Thymus (tissue), 11 donors: Measurements from ENCODE around the gene MAP1LC3B. TPM values are rescaled to one million over a fixed set of nuclear protein-coding genes. Genes with fewer than 3 reads are reported as not detected.

Source experiments
- DNase-seq, 9 donors: peaks; one replicate each; pipeline ENCODE4 v3.0.0-alpha.2; 2013; ENCODE audit warnings: low spot score in 9 of 9, low read depth in 6 of 9, missing footprints in 1 of 9
- H3K27ac ChIP-seq, 2 donors: one replicate each; pipeline ENCODE4 v1.5.1; 2013; ENCODE audit warnings: control low read depth in 1 of 2, low read depth in 1 of 2, low read length in 1 of 2, mild to moderate bottlenecking in 1 of 2, moderate library complexity in 1 of 2
- H3K27me3 ChIP-seq, 2 donors: one replicate each; pipeline ENCODE4 v1.5.1; 2013; ENCODE audit warnings: low read length in 1 of 2; ENCODE audit not compliant: control insufficient read depth in 2 of 2, insufficient read depth in 1 of 2
- H3K36me3 ChIP-seq, 2 donors: one replicate each; pipeline ENCODE4 v1.5.1; 2013; ENCODE audit warnings: low read length in 1 of 2, mild to moderate bottlenecking in 1 of 2, moderate library complexity in 1 of 2; ENCODE audit not compliant: control insufficient read depth in 2 of 2, insufficient read depth in 2 of 2
- H3K4me1 ChIP-seq, 2 donors: one replicate each; pipeline ENCODE4 v1.5.1; 2013; ENCODE audit warnings: low read length in 2 of 2; ENCODE audit not compliant: control insufficient read depth in 2 of 2, insufficient read depth in 2 of 2
- H3K4me3 ChIP-seq, 2 donors: one replicate each; pipeline ENCODE4 v1.5.1; 2013; ENCODE audit warnings: low read length in 2 of 2, control low read depth in 1 of 2, mild to moderate bottlenecking in 1 of 2
- H3K9me3 ChIP-seq, 2 donors: one replicate each; pipeline ENCODE4 v1.5.1; 2013; ENCODE audit warnings: low read length in 1 of 2, mild to moderate bottlenecking in 1 of 2; ENCODE audit not compliant: control insufficient read depth in 2 of 2, insufficient read depth in 1 of 2
- WGBS: extraction: QIAGEN DNeasy Blood & Tissue Kit; methylation state at CpG from one replicate; pipeline ENCODE4 v1.1.7; 2013; 5-methylcytosine and 5-hydroxymethylcytosine counted together
- polyA plus RNA-seq: library from polyadenylated mRNA; stranded (reverse); fragments of 200-250 nt; gene quantifications from one replicate; pipeline ENCODE4 v1.2.3, GENCODE V29; 2013
- total RNA-seq: library from RNA; stranded (reverse); fragments of 120-200 nt; gene quantifications from one replicate; pipeline ENCODE4 v1.2.4, GENCODE V29; 2013
- donor health status: healthy.

MAP1LC3B gene
- total and polyA plus RNA-seq, 2 donors = 21.7 to 102 TPM

- no peak overlapping the region for H3K27ac ChIP-seq
- WGBS = 97% methylated on average over 13 of the region's 13 CpGs
- H3K4me1 ChIP-seq = no peaks in the 10 kb centered on the region
- DNase-seq = no peak
- H3K4me3 ChIP-seq = no peak overlapping the region
- peaks cover 13 to 27% of the 10 kb centered on the region in 2 donors for H3K36me3 ChIP-seq
- H3K27me3 ChIP-seq = no peaks in the 10 kb centered on the region
- H3K9me3 ChIP-seq = no peaks in the 10 kb centered on the region
Measured at GRCh38 chr16:87409781-87410180, 17.6 kb downstream of the MAP1LC3B start.

- no peaks in the 10 kb centered on the region for H3K27me3 ChIP-seq
- H3K4me3 ChIP-seq = no peak overlapping the region
- H3K27ac ChIP-seq = no peak overlapping the region
- no peaks in the 10 kb centered on the region for H3K4me1 ChIP-seq
- no peaks in the 10 kb centered on the region for H3K9me3 ChIP-seq
- 98% methylated on average over 11 of the region's 11 CpGs for WGBS
- DNase-seq = no peak
- H3K36me3 ChIP-seq = peaks cover 6 to 21% of the 10 kb centered on the region in 2 donors
Measured at GRCh38 chr16:87410530-87410929, 18.4 kb downstream of the MAP1LC3B start.

GRCh38 chr16:87410968-87411367 lies 18.8 kb downstream of the MAP1LC3B start:
- no peaks in the 10 kb centered on the region for H3K27me3 ChIP-seq
- DNase-seq = no peak
- no peaks in the 10 kb centered on the region for H3K4me1 ChIP-seq
- H3K27ac ChIP-seq = no peak overlapping the region
- no peaks in the 10 kb centered on the region for H3K9me3 ChIP-seq
- H3K4me3 ChIP-seq = no peak overlapping the region
- peaks cover 5 to 21% of the 10 kb centered on the region in 2 donors for H3K36me3 ChIP-seq
- WGBS = 96% methylated on average over 14 of the region's 14 CpGs

GRCh38 chr16:87411375-87412271 lies 19.5 kb downstream of the MAP1LC3B start:
- 97% methylated on average over 49 of the region's 49 CpGs for WGBS
- Histone ChIP-seq H3K4me3 (no peak overlapping the region), H3K36me3 (peaks cover 3 to 17% of the 10 kb centered on the region in 2 donors), H3K27ac (no peak overlapping the region), H3K4me1 (no peaks in the 10 kb centered on the region), H3K9me3 (no peaks in the 10 kb centered on the region), H3K27me3 (no peaks in the 10 kb centered on the region)
- no peak for DNase-seq

- 95% methylated on average over 31 of the region's 31 CpGs for WGBS
- Histone ChIP-seq H3K27ac (no peak overlapping the region), H3K4me1 (no peaks in the 10 kb centered on the region), H3K27me3 (no peaks in the 10 kb centered on the region), H3K9me3 (no peaks in the 10 kb centered on the region), H3K36me3 (peaks cover 3 to 17% of the 10 kb centered on the region in 2 donors), H3K4me3 (no peak overlapping the region)
- DNase-seq = no peak
Measured at GRCh38 chr16:87412371-87412995, 20.3 kb downstream of the MAP1LC3B start.

- H3K9me3 ChIP-seq = no peaks in the 10 kb centered on the region
- WGBS = 95% methylated on average over 27 of the region's 27 CpGs
- H3K4me3 ChIP-seq = no peak overlapping the region
- no peak for DNase-seq
- peaks cover 2 to 21% of the 10 kb centered on the region in 2 donors for H3K36me3 ChIP-seq
- H3K27me3 ChIP-seq = no peaks in the 10 kb centered on the region
- no peaks in the 10 kb centered on the region for H3K4me1 ChIP-seq
- H3K27ac ChIP-seq = no peak overlapping the region
Measured at GRCh38 chr16:87412996-87413421, 20.9 kb downstream of the MAP1LC3B start.

- H3K27ac ChIP-seq = no peak overlapping the region
- no peaks in the 10 kb centered on the region for H3K4me1 ChIP-seq
- no peaks in the 10 kb centered on the region for H3K27me3 ChIP-seq
- 92% methylated on average over 24 of the region's 24 CpGs for WGBS
- DNase-seq = no peak
- no peak overlapping the region for H3K4me3 ChIP-seq
- H3K9me3 ChIP-seq = no peaks in the 10 kb centered on the region
- peaks cover 2 to 21% of the 10 kb centered on the region in 2 donors for H3K36me3 ChIP-seq
Measured at GRCh38 chr16:87414251-87414680, 22.1 kb downstream of the MAP1LC3B start.

GRCh38 chr16:87415441-87415840 lies 23.3 kb downstream of the MAP1LC3B start:
- Histone ChIP-seq H3K4me3 (no peak overlapping the region), H3K27ac (no peak overlapping the region), H3K36me3 (peaks cover 2 to 26% of the 10 kb centered on the region in 2 donors), H3K4me1 (no peaks in the 10 kb centered on the region), H3K27me3 (no peaks in the 10 kb centered on the region), H3K9me3 (no peaks in the 10 kb centered on the region)
- no peak for DNase-seq
- 97% methylated on average over 9 of the region's 9 CpGs for WGBS

- H3K36me3 ChIP-seq = peaks cover 2 to 20% of the 10 kb centered on the region in 2 donors
- DNase-seq = peak in 1 of 9 donors; percentile 38
- H3K27me3 ChIP-seq = no peaks in the 10 kb centered on the region
- H3K27ac ChIP-seq = no peak overlapping the region
- H3K9me3 ChIP-seq = no peaks in the 10 kb centered on the region
- H3K4me3 ChIP-seq = no peak overlapping the region
- H3K4me1 ChIP-seq = no peaks in the 10 kb centered on the region
- 96% methylated on average over 23 of the region's 23 CpGs for WGBS
Measured at GRCh38 chr16:87416826-87417527, 24.8 kb downstream of the MAP1LC3B start.
